ENCODE measurements around the gene KRT13. TPM values are rescaled to one million over a fixed set of nuclear protein-coding genes. Genes with fewer than 3 reads are reported as not detected.
A peak's percentile ranks its signal among the peaks of the same experiment; 100 is the strongest.

The KRT13 gene
- total and polyA plus RNA-seq, 2 experiments from 2014 or later: not detected

DNA sequence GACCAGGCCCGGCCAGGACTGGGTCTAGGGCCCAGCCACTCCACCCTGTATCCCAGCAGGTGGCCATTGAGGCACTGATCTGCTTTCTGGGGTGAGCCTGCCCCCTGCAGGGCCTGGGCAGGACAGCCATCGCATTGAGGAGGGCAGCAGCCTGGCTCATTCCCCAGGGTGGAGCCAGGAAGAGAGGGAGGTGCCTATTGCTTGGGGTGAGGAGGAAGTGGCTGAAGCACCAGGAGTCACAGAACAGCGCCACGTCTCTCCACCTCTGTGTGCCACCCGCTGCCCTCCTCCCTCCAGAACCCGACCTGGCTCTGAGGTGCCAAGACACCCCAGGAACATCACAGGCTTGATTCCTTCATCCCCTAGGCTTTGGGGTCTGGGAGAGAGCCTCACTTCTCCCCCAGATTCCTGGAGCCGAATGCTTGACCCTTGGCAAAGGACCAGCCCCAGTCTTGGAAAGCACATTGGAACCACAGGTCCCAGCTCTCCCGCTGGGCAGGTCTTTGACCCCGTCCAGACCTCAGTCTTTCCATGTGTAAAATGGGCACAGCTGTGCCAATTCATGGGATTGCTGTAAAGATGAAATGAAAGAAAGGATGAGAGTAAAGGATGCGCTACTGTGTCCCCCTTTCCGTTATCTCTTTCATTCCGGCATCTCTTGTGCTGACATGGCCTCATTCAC is 8.5 kb downstream of the KRT13 start:
- peak; percentile 90 for ATAC-seq
- Histone ChIP-seq H4K20me1 (replicated peaks; ENCODE audit: insufficient read depth) (no peaks in the 10 kb centered on the region), H3F3A (replicated peaks; ENCODE audit: low read depth) (no peaks in the 10 kb centered on the region), H2AFZ (no peak overlapping the region), H3K27me3 (ENCODE audit: insufficient read depth) (no peaks in the 10 kb centered on the region), H3K79me2 (replicated peaks; ENCODE audit: insufficient read depth) (no peaks in the 10 kb centered on the region), H3K36me3 (ENCODE audit: insufficient read depth) (no peaks in the 10 kb centered on the region), H3K4me3 (no peak overlapping the region), H3K27ac (ENCODE audit: low read depth) (no peak overlapping the region), H3K4me2 (no peak overlapping the region), H3K4me1 (ENCODE audit: insufficient read depth) (peaks cover 12% of the 10 kb centered on the region), H3K9me2 (ENCODE audit: insufficient read depth) (no peaks in the 10 kb centered on the region; the same call in 1 of the 2 replicates)
- H3K36me3 Mint-ChIP-seq (ENCODE audit: low read depth): no peaks in the 10 kb centered on the region
- DNase-seq (ENCODE audit: low spot score): peak; percentile 86
- no peak overlapping the region for H3K27ac Mint-ChIP-seq
- H3K4me3 Mint-ChIP-seq: no peak overlapping the region
- no peaks in the 10 kb centered on the region for H3K9me3 Mint-ChIP-seq
- TF ChIP-seq, protein P1, sequence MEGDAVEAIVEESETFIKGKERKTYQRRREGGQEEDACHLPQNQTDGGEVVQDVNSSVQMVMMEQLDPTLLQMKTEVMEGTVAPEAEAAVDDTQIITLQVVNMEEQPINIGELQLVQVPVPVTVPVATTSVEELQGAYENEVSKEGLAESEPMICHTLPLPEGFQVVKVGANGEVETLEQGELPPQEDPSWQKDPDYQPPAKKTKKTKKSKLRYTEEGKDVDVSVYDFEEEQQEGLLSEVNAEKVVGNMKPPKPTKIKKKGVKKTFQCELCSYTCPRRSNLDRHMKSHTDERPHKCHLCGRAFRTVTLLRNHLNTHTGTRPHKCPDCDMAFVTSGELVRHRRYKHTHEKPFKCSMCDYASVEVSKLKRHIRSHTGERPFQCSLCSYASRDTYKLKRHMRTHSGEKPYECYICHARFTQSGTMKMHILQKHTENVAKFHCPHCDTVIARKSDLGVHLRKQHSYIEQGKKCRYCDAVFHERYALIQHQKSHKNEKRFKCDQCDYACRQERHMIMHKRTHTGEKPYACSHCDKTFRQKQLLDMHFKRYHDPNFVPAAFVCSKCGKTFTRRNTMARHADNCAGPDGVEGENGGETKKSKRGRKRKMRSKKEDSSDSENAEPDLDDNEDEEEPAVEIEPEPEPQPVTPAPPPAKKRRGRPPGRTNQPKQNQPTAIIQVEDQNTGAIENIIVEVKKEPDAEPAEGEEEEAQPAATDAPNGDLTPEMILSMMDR (conservative IDR thresholded peaks at IDR 0.05; ENCODE audit: low read depth in 2 of 2): peak; percentile 70 to 91
- TF ChIP-seq STAT1 (IDR thresholded peaks at IDR 0.05; ENCODE audit: unreplicated experiment): no peak
- peaks cover 26% of the 10 kb centered on the region for H3K4me1 Mint-ChIP-seq
- H3K27me3 Mint-ChIP-seq (ENCODE audit: insufficient read depth, low read depth, poor library complexity): peaks cover 4% of the 10 kb centered on the region

GRCh38 chr17:41494524-41494923 is 10.9 kb downstream of the KRT13 start:
- Histone ChIP-seq H3F3A (replicated peaks; ENCODE audit: low read depth) (no peaks in the 10 kb centered on the region), H3K36me3 (ENCODE audit: insufficient read depth) (no peaks in the 10 kb centered on the region), H3K9me2 (ENCODE audit: insufficient read depth) (no peaks in the 10 kb centered on the region; the same call in 1 of the 2 replicates), H3K4me1 (ENCODE audit: insufficient read depth) (no peaks in the 10 kb centered on the region; the same call in 1 of the 2 replicates), H3K79me2 (replicated peaks; ENCODE audit: insufficient read depth) (no peaks in the 10 kb centered on the region), H2AFZ (no peak overlapping the region), H3K4me2 (no peak overlapping the region), H3K4me3 (no peak overlapping the region), H3K27ac (ENCODE audit: low read depth) (no peak overlapping the region), H3K27me3 (ENCODE audit: insufficient read depth) (no peaks in the 10 kb centered on the region), H4K20me1 (replicated peaks; ENCODE audit: insufficient read depth) (no peaks in the 10 kb centered on the region)
- H3K4me3 Mint-ChIP-seq: no peak overlapping the region
- no peaks in the 10 kb centered on the region for H3K9me3 Mint-ChIP-seq
- H3K4me1 Mint-ChIP-seq: peaks cover 9% of the 10 kb centered on the region; the same call in 2 of the 3 replicates
- DNase-seq (ENCODE audit: low spot score): no peak
- ATAC-seq: no peak
- TF ChIP-seq ZNF331 (CRISPR knock-in tag; IDR thresholded peaks at IDR 0.05; ENCODE audit: low read depth) (no peak), ZNF114 (CRISPR knock-in tag; IDR thresholded peaks at IDR 0.05) (no peak), NANOG (IDR thresholded peaks at IDR 0.05; ENCODE audit: borderline replicate concordance) (no peak), STAT1 (IDR thresholded peaks at IDR 0.05; ENCODE audit: unreplicated experiment) (no peak), POLR2AphosphoS5 (IDR thresholded peaks at IDR 0.05; ENCODE audit: low read depth) (no peak)
- no peak overlapping the region for H3K27ac Mint-ChIP-seq
- H3K36me3 Mint-ChIP-seq (ENCODE audit: low read depth): no peaks in the 10 kb centered on the region
- peaks cover 7% of the 10 kb centered on the region for H3K27me3 Mint-ChIP-seq (ENCODE audit: insufficient read depth, low read depth, poor library complexity)

DNA sequence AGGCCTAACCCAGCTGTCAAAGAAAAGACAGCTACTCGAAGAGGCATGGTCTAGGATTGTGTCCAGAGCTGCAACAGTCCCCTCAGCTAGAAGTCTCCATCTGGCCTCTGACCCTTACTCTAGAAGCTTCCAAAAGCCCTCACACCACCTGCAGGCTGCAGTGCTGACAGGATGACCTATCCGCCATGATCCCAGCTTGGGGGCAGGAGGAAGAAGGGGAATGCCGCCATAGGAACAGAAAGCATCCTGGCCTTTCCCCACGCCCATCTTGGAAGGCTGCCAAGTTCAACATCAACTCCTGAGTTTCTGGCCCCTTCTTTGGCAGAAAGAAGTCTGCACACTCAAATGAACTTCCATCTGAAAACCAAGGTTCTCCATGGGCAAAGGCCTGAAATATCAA is 12.6 kb downstream of the KRT13 start:
- H4K20me1 ChIP-seq (replicated peaks; ENCODE audit: insufficient read depth): no peaks in the 10 kb centered on the region

More for the DNA sequence above, 12.6 kb downstream of the KRT13 start:
- ATAC-seq: no peak
- Histone ChIP-seq H3K36me3 (ENCODE audit: insufficient read depth) (no peaks in the 10 kb centered on the region), H3F3A (replicated peaks; ENCODE audit: low read depth) (no peaks in the 10 kb centered on the region), H2AFZ (no peak overlapping the region), H3K27ac (ENCODE audit: low read depth) (no peak overlapping the region), H3K4me2 (no peak overlapping the region), H3K4me1 (ENCODE audit: insufficient read depth) (no peaks in the 10 kb centered on the region; the same call in 1 of the 2 replicates), H3K4me3 (no peak overlapping the region), H3K79me2 (replicated peaks; ENCODE audit: insufficient read depth) (no peaks in the 10 kb centered on the region), H3K27me3 (ENCODE audit: insufficient read depth) (no peaks in the 10 kb centered on the region), H3K9me2 (ENCODE audit: insufficient read depth) (no peaks in the 10 kb centered on the region; the same call in 1 of the 2 replicates)
- Mint-ChIP-seq H3K27ac (no peak overlapping the region), H3K4me3 (no peak overlapping the region), H3K4me1 (peaks cover 2% of the 10 kb centered on the region; the same call in 1 of the 3 replicates), H3K9me3 (no peaks in the 10 kb centered on the region), H3K27me3 (ENCODE audit: insufficient read depth, low read depth, poor library complexity) (peaks cover 9% of the 10 kb centered on the region), H3K36me3 (ENCODE audit: low read depth) (no peaks in the 10 kb centered on the region)
- no peak for DNase-seq (ENCODE audit: low spot score)
- TF ChIP-seq, protein P1 (conservative IDR thresholded peaks at IDR 0.05; ENCODE audit: low read depth in 2 of 2): no peak
